GM12878 (cell line): ENCODE data around the gene KCND3. TPM values are rescaled to one million over a fixed set of nuclear protein-coding genes. Genes with fewer than 3 reads are reported as not detected.

Source experiments
- ATAC-seq: fragments of 200-7000 bp; cut with Tn5 transposase; 3 replicates; pipeline ENCODE4 v1.9.1; 2020; ENCODE audit warnings: mild to moderate bottlenecking, moderate library complexity
- BruUV-seq: library from RNA; stranded (reverse); fragments of 400-500 nt; replicated peaks from 2 replicates; lab custom pipeline; 2021; lab: Mats Ljungman, UMichigan
- CTCF ChIA-PET: fragments of 300-600 bp; sonication (Branson Sonifier 250); formaldehyde crosslinking; extraction: SDS; loops from one replicate; lab custom pipeline; 2021; ENCODE audit warnings: inconsistent platforms; lab: Yijun Ruan, JAX
- POLR2A ChIA-PET: fragments of 350-600 bp; formaldehyde crosslinking; extraction: SDS; loops from one replicate; lab custom pipeline; 2021; ENCODE audit warnings: inconsistent platforms; lab: Charles Lee
- RAD21 ChIA-PET: fragments of 300-600 bp; sonication (Branson Sonifier 250); formaldehyde crosslinking; loops from one replicate; lab custom pipeline; 2023; ENCODE audit warnings: antibody characterized with exemption; ENCODE audit not compliant: unreplicated experiment; lab: Charles Lee
- SMC1A ChIA-PET: fragments of 300-600 bp; sonication (Branson Sonifier 250); formaldehyde crosslinking; loops from one replicate; lab custom pipeline; 2023; ENCODE audit not compliant: unreplicated experiment, uncharacterized antibody; lab: Charles Lee
- DNase-seq: peaks from one replicate; pipeline ENCODE4 v3.0.0-alpha.2; 2011; ENCODE audit warnings: low read depth, low spot score
- FAIRE-seq: peaks from 3 replicates; lab custom pipeline; 2011; peaks lifted over from hg19 to GRCh38; lab: Jason Lieb, UNC
- H2AFZ ChIP-seq: 2 replicates; pipeline ENCODE4 v1.6.0; 2011; ENCODE audit warnings: low read depth, low read length, control low read depth; ENCODE audit not compliant: control insufficient read depth
- H3K27ac ChIP-seq: 2 replicates; pipeline ENCODE4 v1.5.1; 2011; ENCODE audit warnings: control low read depth; ENCODE audit not compliant: control insufficient read depth, insufficient read depth
- H3K27me3 ChIP-seq, 2 experiments: replicated peaks in 1 of 2; 2 replicates each; pipeline versions ENCODE4 v1.6.0 to v1.6.1; 2011; ENCODE audit warnings: low read length in 1 of 2; ENCODE audit not compliant: control insufficient read depth in 2 of 2, insufficient read depth in 2 of 2
- H3K36me3 ChIP-seq, 2 experiments: 2 replicates each; pipeline ENCODE4 v1.5.1; 2011; ENCODE audit warnings: low read length in 1 of 2; ENCODE audit not compliant: control insufficient read depth in 2 of 2, insufficient read depth in 2 of 2
- H3K4me1 ChIP-seq: 2 replicates; pipeline ENCODE4 v1.6.1; 2011; ENCODE audit warnings: mild to moderate bottlenecking, low read length, moderate library complexity, mixed read lengths; ENCODE audit not compliant: control insufficient read depth, insufficient read depth
- H3K4me2 ChIP-seq: 2 replicates; pipeline ENCODE4 v1.6.0; 2011; ENCODE audit warnings: control low read depth; ENCODE audit not compliant: control insufficient read depth, insufficient read depth
- H3K4me3 ChIP-seq: fragments of 200-600 bp; sonication (generic); 2 replicates; pipeline ENCODE4 v1.5.1; 2016
- H3K79me2 ChIP-seq: 2 replicates; pipeline ENCODE4 v1.6.0; 2011; ENCODE audit warnings: low read length; ENCODE audit not compliant: control insufficient read depth, insufficient read depth
- H3K9ac ChIP-seq: 2 replicates; pipeline ENCODE4 v1.8.0; 2011; ENCODE audit warnings: low read length, control low read depth, mixed read lengths; ENCODE audit not compliant: control insufficient read depth, insufficient read depth
- H3K9me3 ChIP-seq: replicated peaks from 3 replicates; pipeline ENCODE4 v1.5.1; 2011; ENCODE audit warnings: mild to moderate bottlenecking, low read length; ENCODE audit not compliant: control insufficient read depth, insufficient read depth
- H4K20me1 ChIP-seq: 2 replicates; pipeline ENCODE4 v1.6.0; 2011; ENCODE audit not compliant: control insufficient read depth, insufficient read depth
- NFXL1 ChIP-seq: fragments of 450-650 bp; IDR thresholded peaks from 2 replicates; pipeline ENCODE4 v1.6.1; 2017; ENCODE audit warnings: antibody characterized with exemption, mild to moderate bottlenecking, borderline replicate concordance
- NR2C1 ChIP-seq: fragments of 450-650 bp; IDR thresholded peaks from 2 replicates; pipeline ENCODE4 v1.6.1; 2017; ENCODE audit warnings: antibody characterized with exemption, mild to moderate bottlenecking, moderate library complexity
- PAX8 ChIP-seq: fragments of 450-650 bp; IDR thresholded peaks from 2 replicates; pipeline ENCODE4 v1.6.1; 2017; ENCODE audit warnings: mild to moderate bottlenecking, moderate library complexity
- SMAD1 ChIP-seq: fragments of 450-650 bp; IDR thresholded peaks from 2 replicates; pipeline ENCODE4 v1.6.1; 2018; ENCODE audit warnings: mild to moderate bottlenecking, low read depth; ENCODE audit not compliant: partially characterized antibody
- WGBS: methylation state at CpG from one replicate; pipeline ENCODE4 v1.1.6; 2016; ENCODE audit warnings: low lambda C conversion rate; ENCODE audit not compliant: insufficient replicate concordance, insufficient coverage; ENCODE audit errors: missing lambda C conversion rate; 5-methylcytosine and 5-hydroxymethylcytosine counted together
- in situ Hi-C: fragments of 300-500 bp; cut with MboI; formaldehyde crosslinking; loops from 9 replicates; pipeline ENCODE4 v1.14.3; 2018; ENCODE audit warnings: mixed read lengths
- intact Hi-C: fragments of 100-400 bp; cut with micrococcal nuclease; formaldehyde crosslinking; loops from one replicate; pipeline ENCODE4 v1.14.2; 2022; ENCODE audit not compliant: unreplicated experiment
- polyA plus RNA-seq, 11 experiments: library from polyadenylated mRNA; depleted of rRNA in 4 of 11; unstranded in 6 of 11; stranded (reverse) in 5 of 11; fragments of >200 nt; fragmentation: Nextera tagmentation in 4 of 11; fragmentation: Illumina TruSeq in 1 of 11; extraction: Ambion mirVana in 4 of 11; extraction: Trizol in 1 of 11; gene quantifications; 1 replicate in 1 of 11; 2 replicates in 10 of 11; pipeline versions ENCODE4 v1.2.1 to v1.2.3, GENCODE V29; 2011 to 2016; ENCODE audit warnings: inconsistent platforms in 2 of 11, missing spikeins in 2 of 11, low read depth in 1 of 11
- total RNA-seq, 4 experiments: library from RNA; depleted of rRNA in 3 of 4; stranded (reverse); fragments of >200 nt in 3 of 4; fragmentation: Illumina TruSeq in 1 of 4; extraction: Trizol in 1 of 4; gene quantifications; 2 replicates each; pipeline versions ENCODE4 v1.2.1 to v1.2.3, GENCODE V29; 2013 to 2021
- TF ChIP-seq, protein P1 (sequence below): fragments of 450-650 bp; IDR thresholded peaks from 2 replicates; pipeline ENCODE4 v1.6.1; 2017; ENCODE audit warnings: mild to moderate bottlenecking, moderate library complexity
- TF ChIP-seq, protein P2 (sequence below): IDR thresholded peaks from 2 replicates; pipeline ENCODE4 v1.6.1; 2011; ENCODE audit warnings: borderline replicate concordance, low read depth, mild to moderate bottlenecking, moderate library complexity, low read length; ENCODE audit not compliant: insufficient read depth, poor library complexity, severe bottlenecking
- TF ChIP-seq, protein P3 (sequence below): IDR thresholded peaks from 2 replicates; pipeline ENCODE4 v1.6.1; 2012; ENCODE audit warnings: mild to moderate bottlenecking, low read depth, low read length

The KCND3 gene
- total and polyA plus RNA-seq, 10 of the 15 experiments (the other 5 are each of a cell fraction or from before 2014, with no cell fraction given), result 0.02 TPM; not detected in 9

DNA sequence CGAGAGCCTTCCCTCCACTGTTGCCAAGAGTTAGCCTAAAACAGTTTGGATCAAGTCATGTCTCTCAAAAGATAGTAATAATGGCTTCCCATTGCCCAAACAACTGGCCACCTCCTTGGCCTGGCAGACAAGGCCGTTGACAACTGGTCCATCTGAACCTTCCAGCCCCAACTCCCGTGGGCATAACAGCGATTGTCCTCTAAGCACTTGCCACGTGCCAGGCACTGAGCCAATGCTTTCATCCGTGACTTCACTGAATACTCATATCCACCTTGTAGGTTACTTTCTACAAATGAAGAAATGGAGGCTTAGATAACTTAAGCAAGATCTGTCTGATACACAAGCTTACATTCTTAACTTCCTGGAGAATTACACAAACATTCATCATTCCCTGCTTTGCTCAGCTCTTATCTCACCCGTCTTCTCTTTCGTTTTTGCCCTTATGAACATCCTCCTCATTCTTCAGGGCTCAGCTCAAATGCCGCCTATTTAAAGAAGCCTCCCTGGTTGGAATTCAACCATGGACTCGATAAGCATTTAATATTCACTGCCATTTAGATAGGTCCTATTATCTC lies 106.4 kb downstream of the KCND3 start:
- Histone ChIP-seq H3K27me3 (peaks cover 0 to 2% of the 10 kb centered on the region in 2 experiments; a peak in 3 of 4 replicates), H3K27ac (no peak overlapping the region), H2AFZ (no peak overlapping the region), H3K9me3 (no peaks in the 10 kb centered on the region), H3K79me2 (no peaks in the 10 kb centered on the region), H3K9ac (no peak overlapping the region), H3K36me3 (no peaks in the 10 kb centered on the region), H4K20me1 (no peaks in the 10 kb centered on the region), H3K4me3 (no peak overlapping the region), H3K4me1 (no peaks in the 10 kb centered on the region), H3K4me2 (no peak overlapping the region)
- no TSS peak for BruUV-seq
- TF ChIP-seq, protein P1, sequence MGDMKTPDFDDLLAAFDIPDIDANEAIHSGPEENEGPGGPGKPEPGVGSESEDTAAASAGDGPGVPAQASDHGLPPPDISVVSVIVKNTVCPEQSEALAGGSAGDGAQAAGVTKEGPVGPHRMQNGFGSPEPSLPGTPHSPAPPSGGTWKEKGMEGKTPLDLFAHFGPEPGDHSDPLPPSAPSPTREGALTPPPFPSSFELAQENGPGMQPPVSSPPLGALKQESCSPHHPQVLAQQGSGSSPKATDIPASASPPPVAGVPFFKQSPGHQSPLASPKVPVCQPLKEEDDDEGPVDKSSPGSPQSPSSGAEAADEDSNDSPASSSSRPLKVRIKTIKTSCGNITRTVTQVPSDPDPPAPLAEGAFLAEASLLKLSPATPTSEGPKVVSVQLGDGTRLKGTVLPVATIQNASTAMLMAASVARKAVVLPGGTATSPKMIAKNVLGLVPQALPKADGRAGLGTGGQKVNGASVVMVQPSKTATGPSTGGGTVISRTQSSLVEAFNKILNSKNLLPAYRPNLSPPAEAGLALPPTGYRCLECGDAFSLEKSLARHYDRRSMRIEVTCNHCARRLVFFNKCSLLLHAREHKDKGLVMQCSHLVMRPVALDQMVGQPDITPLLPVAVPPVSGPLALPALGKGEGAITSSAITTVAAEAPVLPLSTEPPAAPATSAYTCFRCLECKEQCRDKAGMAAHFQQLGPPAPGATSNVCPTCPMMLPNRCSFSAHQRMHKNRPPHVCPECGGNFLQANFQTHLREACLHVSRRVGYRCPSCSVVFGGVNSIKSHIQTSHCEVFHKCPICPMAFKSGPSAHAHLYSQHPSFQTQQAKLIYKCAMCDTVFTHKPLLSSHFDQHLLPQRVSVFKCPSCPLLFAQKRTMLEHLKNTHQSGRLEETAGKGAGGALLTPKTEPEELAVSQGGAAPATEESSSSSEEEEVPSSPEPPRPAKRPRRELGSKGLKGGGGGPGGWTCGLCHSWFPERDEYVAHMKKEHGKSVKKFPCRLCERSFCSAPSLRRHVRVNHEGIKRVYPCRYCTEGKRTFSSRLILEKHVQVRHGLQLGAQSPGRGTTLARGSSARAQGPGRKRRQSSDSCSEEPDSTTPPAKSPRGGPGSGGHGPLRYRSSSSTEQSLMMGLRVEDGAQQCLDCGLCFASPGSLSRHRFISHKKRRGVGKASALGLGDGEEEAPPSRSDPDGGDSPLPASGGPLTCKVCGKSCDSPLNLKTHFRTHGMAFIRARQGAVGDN, result no peak
- FAIRE-seq (no peak), DNase-seq (no peak), ATAC-seq (no peak)
- intact Hi-C loops, result no loop called here
- POLR2A ChIA-PET, result no interaction called here
- in situ Hi-C loops, result no loop called here
- SMC1A ChIA-PET, result interaction anchor here (0.5 kb wide), 1 partner anchor 988 kb away, joined by 3 read pairs; no protein-coding TSS in a partner anchor
- CTCF ChIA-PET, result no interaction called here
- 27% methylated on average over 10 of the region's 10 CpGs for WGBS
- RAD21 ChIA-PET, result no interaction called here

DNA sequence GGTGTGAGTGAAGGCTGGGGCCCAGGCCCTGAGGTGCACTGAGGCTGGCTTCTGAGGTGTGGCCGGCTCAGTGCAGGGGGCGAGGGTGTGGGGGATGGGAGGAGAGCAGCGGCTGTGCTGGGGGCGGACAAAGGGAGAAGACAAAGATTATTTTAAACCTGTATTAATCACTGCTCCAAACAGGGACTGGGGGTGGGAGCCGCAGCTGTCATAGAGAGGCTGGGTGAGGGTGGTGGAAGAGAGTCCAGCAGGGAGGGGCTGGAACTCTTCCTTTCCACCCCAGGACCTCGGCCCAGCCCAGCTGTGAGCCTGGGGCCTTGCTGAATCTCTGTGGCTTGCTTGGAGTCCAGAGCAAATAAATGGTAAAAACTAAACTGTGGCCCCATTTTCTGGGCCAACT lies 106.9 kb downstream of the KCND3 start:
- H3K9me3 ChIP-seq, result no peaks in the 10 kb centered on the region
- ChIA-PET CTCF (no interaction called here), POLR2A (no interaction called here), RAD21 (no interaction called here), SMC1A (no interaction called here)
- no peak for FAIRE-seq
- no peak for ATAC-seq
- H2AFZ ChIP-seq, result no peak overlapping the region
- in situ Hi-C loops (no loop called here), intact Hi-C loops (no loop called here)
- H3K27me3 ChIP-seq, result no peaks in the 10 kb centered on the region; a peak in 3 of 4 replicates
- no peak overlapping the region for H3K4me3 ChIP-seq
- H3K27ac ChIP-seq, result no peak overlapping the region
- no peaks in the 10 kb centered on the region for H3K79me2 ChIP-seq
- no peaks in the 10 kb centered on the region for H3K4me1 ChIP-seq
- no peaks in the 10 kb centered on the region for H4K20me1 ChIP-seq
- BruUV-seq, result no TSS peak
- H3K9ac ChIP-seq, result no peak overlapping the region
- no peak overlapping the region for H3K4me2 ChIP-seq
- 29% methylated on average over 6 of the region's 6 CpGs for WGBS
- no peak for DNase-seq
- no peaks in the 10 kb centered on the region for H3K36me3 ChIP-seq
- TF ChIP-seq NR2C1 (no peak), NFXL1 (no peak), PAX8 (no peak), SMAD1 (no peak)
- TF ChIP-seq, protein P2, sequence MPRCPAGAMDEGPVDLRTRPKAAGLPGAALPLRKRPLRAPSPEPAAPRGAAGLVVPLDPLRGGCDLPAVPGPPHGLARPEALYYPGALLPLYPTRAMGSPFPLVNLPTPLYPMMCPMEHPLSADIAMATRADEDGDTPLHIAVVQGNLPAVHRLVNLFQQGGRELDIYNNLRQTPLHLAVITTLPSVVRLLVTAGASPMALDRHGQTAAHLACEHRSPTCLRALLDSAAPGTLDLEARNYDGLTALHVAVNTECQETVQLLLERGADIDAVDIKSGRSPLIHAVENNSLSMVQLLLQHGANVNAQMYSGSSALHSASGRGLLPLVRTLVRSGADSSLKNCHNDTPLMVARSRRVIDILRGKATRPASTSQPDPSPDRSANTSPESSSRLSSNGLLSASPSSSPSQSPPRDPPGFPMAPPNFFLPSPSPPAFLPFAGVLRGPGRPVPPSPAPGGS, result no peak
- TF ChIP-seq, protein P3, sequence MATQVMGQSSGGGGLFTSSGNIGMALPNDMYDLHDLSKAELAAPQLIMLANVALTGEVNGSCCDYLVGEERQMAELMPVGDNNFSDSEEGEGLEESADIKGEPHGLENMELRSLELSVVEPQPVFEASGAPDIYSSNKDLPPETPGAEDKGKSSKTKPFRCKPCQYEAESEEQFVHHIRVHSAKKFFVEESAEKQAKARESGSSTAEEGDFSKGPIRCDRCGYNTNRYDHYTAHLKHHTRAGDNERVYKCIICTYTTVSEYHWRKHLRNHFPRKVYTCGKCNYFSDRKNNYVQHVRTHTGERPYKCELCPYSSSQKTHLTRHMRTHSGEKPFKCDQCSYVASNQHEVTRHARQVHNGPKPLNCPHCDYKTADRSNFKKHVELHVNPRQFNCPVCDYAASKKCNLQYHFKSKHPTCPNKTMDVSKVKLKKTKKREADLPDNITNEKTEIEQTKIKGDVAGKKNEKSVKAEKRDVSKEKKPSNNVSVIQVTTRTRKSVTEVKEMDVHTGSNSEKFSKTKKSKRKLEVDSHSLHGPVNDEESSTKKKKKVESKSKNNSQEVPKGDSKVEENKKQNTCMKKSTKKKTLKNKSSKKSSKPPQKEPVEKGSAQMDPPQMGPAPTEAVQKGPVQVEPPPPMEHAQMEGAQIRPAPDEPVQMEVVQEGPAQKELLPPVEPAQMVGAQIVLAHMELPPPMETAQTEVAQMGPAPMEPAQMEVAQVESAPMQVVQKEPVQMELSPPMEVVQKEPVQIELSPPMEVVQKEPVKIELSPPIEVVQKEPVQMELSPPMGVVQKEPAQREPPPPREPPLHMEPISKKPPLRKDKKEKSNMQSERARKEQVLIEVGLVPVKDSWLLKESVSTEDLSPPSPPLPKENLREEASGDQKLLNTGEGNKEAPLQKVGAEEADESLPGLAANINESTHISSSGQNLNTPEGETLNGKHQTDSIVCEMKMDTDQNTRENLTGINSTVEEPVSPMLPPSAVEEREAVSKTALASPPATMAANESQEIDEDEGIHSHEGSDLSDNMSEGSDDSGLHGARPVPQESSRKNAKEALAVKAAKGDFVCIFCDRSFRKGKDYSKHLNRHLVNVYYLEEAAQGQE, result no peak
